NT2/D1 (cell line): Measurements from ENCODE around the gene DOP1B.

Experiments used
- SUZ12 ChIP-seq: IDR thresholded peaks from 2 replicates; pipeline ENCODE4 v1.6.1; 2011; ENCODE audit not compliant: insufficient read length, insufficient read depth; ENCODE audit errors: extremely low read depth
- YY1 ChIP-seq: IDR thresholded peaks from 2 replicates; pipeline ENCODE4 v1.6.1; 2011; ENCODE audit not compliant: insufficient read length, insufficient read depth
- ZNF274 ChIP-seq: IDR thresholded peaks from 2 replicates; pipeline ENCODE4 v1.6.1; 2011; ENCODE audit warnings: mild to moderate bottlenecking, low read depth, low read length

DNA sequence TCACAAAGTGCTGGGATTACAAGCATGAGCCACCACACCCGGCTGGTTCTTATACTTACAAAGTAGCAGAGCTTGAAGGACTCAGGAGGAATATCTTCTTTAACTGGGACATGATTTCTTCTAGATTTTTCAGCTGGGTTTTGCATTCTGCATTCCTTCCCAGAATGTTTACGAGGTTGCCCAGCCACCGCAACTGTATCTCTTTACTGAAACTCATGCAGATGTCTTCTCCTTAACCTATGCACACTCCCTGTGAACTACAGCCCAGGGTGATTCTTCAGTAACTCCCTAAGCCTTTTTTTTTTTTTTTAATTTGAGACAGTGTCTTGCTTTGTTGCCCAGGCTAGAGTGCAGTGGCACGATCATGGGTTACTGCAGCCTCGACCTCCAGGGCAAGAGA, 8.7 kb upstream of the DOP1B start:
- TF ChIP-seq YY1, result no peak
- no peak for TF ChIP-seq ZNF274
- TF ChIP-seq SUZ12, result no peak
